KMS-11 (cell line): Measurements from ENCODE around the gene VARS1.
"Not testable (repeated sequence)": the region's sequence is repeated elsewhere in the genome, so short reads cannot be mapped to it uniquely, and the experiment has no call there.

ENCODE experiments used
- H2AFZ ChIP-seq: fragments of 200-600 bp; sonication (generic); 2 replicates; pipeline ENCODE4 v1.6.1; 2016; ENCODE audit warnings: antibody characterized with exemption, mixed run types, low read depth
- H3K27ac ChIP-seq: fragments of 200-600 bp; sonication (generic); 2 replicates; pipeline ENCODE4 v1.6.1; 2016; ENCODE audit warnings: mild to moderate bottlenecking, mixed run types
- H3K27me3 ChIP-seq: fragments of 200-600 bp; sonication (generic); 2 replicates; pipeline ENCODE4 v1.6.1; 2017; ENCODE audit warnings: mild to moderate bottlenecking, low read depth, mixed run types, moderate library complexity; ENCODE audit not compliant: insufficient read depth
- H3K36me3 ChIP-seq: fragments of 200-600 bp; sonication (generic); 2 replicates; pipeline ENCODE4 v1.6.1; 2017; ENCODE audit warnings: mild to moderate bottlenecking, mixed run types; ENCODE audit not compliant: insufficient read depth
- H3K4me1 ChIP-seq: fragments of 200-600 bp; sonication (generic); 2 replicates; pipeline ENCODE4 v1.6.1; 2016; ENCODE audit warnings: mild to moderate bottlenecking, low read depth, mixed run types; ENCODE audit not compliant: poor library complexity, severe bottlenecking
- H3K4me2 ChIP-seq: fragments of 200-600 bp; sonication (generic); 2 replicates; pipeline ENCODE4 v1.7.0; 2016; ENCODE audit warnings: mild to moderate bottlenecking, mixed run types
- H3K4me3 ChIP-seq: fragments of 200-600 bp; sonication (generic); IDR thresholded peaks from 2 replicates; pipeline ENCODE4 v1.6.1; 2017; ENCODE audit warnings: low read depth, low read length, mixed read lengths; ENCODE audit not compliant: insufficient read depth
- H3K79me2 ChIP-seq: fragments of 200-600 bp; sonication (generic); 2 replicates; pipeline ENCODE4 v1.6.1; 2016; ENCODE audit warnings: low read depth, mixed run types; ENCODE audit not compliant: insufficient read depth
- H3K9ac ChIP-seq: fragments of 200-600 bp; sonication (generic); 2 replicates; pipeline ENCODE4 v1.6.1; 2016; ENCODE audit warnings: mild to moderate bottlenecking, mixed run types
- H4K20me1 ChIP-seq: fragments of 200-600 bp; sonication (generic); 2 replicates; pipeline ENCODE4 v1.6.1; 2016; ENCODE audit warnings: mild to moderate bottlenecking, mixed run types; ENCODE audit not compliant: insufficient read depth
- TF ChIP-seq, protein P1 (sequence below): fragments of 200-600 bp; sonication (generic); conservative IDR thresholded peaks from 2 replicates; pipeline ENCODE4 v1.6.1; 2017; ENCODE audit warnings: low read depth, mild to moderate bottlenecking, antibody characterized with exemption, low read length, moderate library complexity, mixed read lengths

Gene VARS1

DNA sequence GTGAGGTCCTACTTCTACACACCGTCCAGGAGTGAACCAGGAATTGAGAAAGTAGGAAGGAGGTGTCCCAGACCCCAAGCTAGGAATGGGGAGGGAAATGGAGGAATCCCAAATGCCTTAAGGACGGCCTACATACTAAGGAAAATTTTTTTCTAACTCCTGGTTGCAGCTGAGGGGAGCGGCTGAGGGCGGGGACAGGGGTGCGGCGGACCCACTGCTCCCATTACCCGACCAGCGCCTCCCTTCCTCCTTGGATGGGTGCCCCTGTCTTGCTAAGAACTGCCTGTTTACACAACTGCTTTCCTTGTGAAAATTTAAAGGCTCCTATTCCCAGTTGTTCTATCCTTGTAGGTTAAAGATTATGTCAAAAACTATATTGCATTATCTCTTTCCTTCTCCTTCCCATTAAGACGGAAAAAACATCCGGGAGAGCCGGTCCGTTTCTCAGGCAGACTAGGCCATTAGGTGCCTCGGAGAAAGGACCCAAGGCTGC lies 31.3 kb upstream of the VARS1 start:
- peaks cover 31% of the 10 kb centered on the region for H3K79me2 ChIP-seq
- H3K4me3 ChIP-seq = no peak overlapping the region
- no peaks in the 10 kb centered on the region for H4K20me1 ChIP-seq
- peak overlapping the region; percentile 36 for H2AFZ ChIP-seq
- TF ChIP-seq, protein P1, sequence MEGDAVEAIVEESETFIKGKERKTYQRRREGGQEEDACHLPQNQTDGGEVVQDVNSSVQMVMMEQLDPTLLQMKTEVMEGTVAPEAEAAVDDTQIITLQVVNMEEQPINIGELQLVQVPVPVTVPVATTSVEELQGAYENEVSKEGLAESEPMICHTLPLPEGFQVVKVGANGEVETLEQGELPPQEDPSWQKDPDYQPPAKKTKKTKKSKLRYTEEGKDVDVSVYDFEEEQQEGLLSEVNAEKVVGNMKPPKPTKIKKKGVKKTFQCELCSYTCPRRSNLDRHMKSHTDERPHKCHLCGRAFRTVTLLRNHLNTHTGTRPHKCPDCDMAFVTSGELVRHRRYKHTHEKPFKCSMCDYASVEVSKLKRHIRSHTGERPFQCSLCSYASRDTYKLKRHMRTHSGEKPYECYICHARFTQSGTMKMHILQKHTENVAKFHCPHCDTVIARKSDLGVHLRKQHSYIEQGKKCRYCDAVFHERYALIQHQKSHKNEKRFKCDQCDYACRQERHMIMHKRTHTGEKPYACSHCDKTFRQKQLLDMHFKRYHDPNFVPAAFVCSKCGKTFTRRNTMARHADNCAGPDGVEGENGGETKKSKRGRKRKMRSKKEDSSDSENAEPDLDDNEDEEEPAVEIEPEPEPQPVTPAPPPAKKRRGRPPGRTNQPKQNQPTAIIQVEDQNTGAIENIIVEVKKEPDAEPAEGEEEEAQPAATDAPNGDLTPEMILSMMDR = no peak
- H3K9ac ChIP-seq = peak overlapping the region; percentile 55; the same call in 1 of the 2 replicates
- H3K27me3 ChIP-seq = no peaks in the 10 kb centered on the region
- peak overlapping the region; percentile 71 for H3K27ac ChIP-seq
- peaks cover 50% of the 10 kb centered on the region for H3K4me1 ChIP-seq
- H3K36me3 ChIP-seq = no peaks in the 10 kb centered on the region
- peak overlapping the region; percentile 79 for H3K4me2 ChIP-seq

DNA sequence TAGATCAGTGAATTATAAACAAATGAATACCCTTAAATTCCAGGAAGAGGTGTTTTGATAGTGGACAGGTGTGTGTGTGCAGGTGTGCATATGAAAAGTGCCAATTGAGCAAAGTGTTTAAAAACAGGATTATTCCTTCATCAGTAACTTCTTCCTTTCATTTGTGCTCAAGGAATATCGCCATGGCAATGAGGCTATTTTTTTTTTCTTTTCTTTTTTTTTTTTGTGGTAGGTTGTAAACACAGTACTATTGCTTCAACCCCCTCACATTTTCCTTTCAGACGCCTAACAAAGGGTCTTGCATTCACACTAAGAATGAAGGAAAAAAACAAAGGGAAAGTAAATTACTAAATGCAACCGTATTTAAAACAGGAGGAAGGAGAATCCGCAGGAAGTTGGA lies 30.0 kb upstream of the VARS1 start:
- Histone ChIP-seq H3K4me2 (peak overlapping the region; percentile 79; the same call in 1 of the 2 replicates), H3K27ac (no peak overlapping the region; the same call in 1 of the 2 replicates), H3K4me3 (no peak overlapping the region), H4K20me1 (no peaks in the 10 kb centered on the region), H2AFZ (no peak overlapping the region), H3K9ac (no peak overlapping the region), H3K79me2 (peaks cover 18% of the 10 kb centered on the region), H3K36me3 (no peaks in the 10 kb centered on the region), H3K4me1 (peaks cover 48% of the 10 kb centered on the region), H3K27me3 (no peaks in the 10 kb centered on the region)
- TF ChIP-seq, protein P1 = no peak

DNA sequence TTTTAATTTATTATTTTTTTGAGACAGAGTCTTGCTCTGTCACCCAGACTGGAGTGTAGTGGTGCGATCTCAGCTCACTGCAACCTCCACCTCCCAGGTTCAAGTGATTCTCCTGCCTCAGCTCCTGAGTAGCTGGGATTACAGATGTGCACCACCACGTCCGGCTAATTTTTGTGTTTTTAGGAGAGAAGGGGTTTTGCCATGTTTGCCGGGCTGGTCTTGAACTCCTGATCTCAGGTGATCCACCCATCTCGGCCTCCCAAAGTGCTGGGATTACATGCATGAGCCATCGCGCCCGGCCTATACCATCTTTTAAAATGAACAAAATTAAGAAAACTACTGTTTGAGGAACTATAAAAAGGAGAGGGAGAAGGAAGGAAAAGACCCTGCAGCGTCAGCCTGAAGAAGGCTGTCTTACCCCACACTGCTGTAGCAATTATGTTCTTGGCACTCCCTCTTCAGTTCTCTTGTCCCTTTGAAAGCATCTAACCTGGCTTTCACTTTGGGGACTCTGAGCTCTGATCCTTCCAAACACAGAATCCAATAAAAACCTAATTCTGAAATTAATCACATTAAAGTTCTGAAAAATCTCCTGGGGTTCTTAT lies 28.1 kb upstream of the VARS1 start:
- H3K4me2 ChIP-seq = peak overlapping the region; percentile 71; the same call in 1 of the 2 replicates
- H3K27ac ChIP-seq = peak overlapping the region; percentile 96; the same call in 1 of the 2 replicates
- not testable (repeated sequence) for H3K27me3 ChIP-seq, H3K9ac ChIP-seq, H2AFZ ChIP-seq, H3K4me3 ChIP-seq, H4K20me1 ChIP-seq, H3K36me3 ChIP-seq, H3K79me2 ChIP-seq
- peaks cover 49% of the 10 kb centered on the region for H3K4me1 ChIP-seq

DNA sequence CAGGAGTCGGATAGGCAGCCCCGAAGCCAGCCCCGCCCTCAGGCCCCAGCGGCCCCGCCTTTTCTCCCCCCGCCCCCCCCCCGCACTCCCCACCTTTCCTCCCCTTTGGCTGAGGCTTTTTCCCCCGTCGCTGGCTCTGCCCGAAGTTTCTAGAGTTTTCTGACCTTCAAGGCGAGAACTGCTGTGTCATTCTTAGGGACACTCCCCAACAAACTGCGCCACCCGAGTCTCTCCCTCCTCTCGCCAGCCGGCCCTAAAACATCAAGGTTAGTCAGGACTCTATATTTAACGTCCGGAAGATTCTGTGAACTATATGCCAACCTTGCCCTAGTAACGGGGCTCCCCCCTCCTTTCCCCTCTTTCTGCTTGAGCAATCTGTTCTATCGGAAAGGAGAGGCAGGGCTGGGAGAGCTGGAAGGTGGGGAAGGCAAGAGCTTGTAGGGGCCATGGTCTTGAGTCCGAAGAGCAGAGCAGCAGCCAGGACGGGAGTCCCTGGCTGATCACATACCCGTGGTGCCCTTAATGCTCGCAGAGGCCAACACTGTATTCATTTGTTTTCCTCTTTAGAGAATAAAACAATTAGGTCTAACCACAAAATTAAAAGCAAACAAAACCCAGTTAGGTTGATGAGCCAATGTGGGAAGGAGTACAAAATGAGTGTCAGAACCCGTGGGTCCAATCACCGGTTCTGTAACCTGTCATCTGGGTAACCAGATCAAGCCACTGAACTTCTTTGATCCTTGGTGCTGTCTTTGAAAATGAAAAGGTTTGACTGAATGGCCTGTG lies 26.7 kb upstream of the VARS1 start:
- TF ChIP-seq, protein P1 = no peak
- H2AFZ ChIP-seq = peak overlapping the region; percentile 81
- H3K36me3 ChIP-seq = no peaks in the 10 kb centered on the region
- H3K9ac ChIP-seq = peak overlapping the region; percentile 92
- H3K27ac ChIP-seq = peak overlapping the region; percentile 96
- H3K4me1 ChIP-seq = peaks cover 49% of the 10 kb centered on the region
- H3K79me2 ChIP-seq = peaks cover 8% of the 10 kb centered on the region; the same call in 1 of the 2 replicates
- no peaks in the 10 kb centered on the region for H3K27me3 ChIP-seq
- no peaks in the 10 kb centered on the region for H4K20me1 ChIP-seq
- H3K4me3 ChIP-seq = no peak overlapping the region
- H3K4me2 ChIP-seq = peak overlapping the region; percentile 85
